ENCODE results near the gene LIX1.

GRCh38 chr5:97149709-97150108, 7.3 kb upstream of the LIX1 start:
- TF ChIP-seq POLR2A (IDR thresholded peaks at IDR 0.05) = no peak
- no peak for TF ChIP-seq CTCF (IDR thresholded peaks at IDR 0.05)

All from adrenal gland (tissue), 5 donors.